Left renal pelvis (tissue), 4 donors: Measurements from ENCODE around the gene ACACA. TPM values are rescaled to one million over a fixed set of nuclear protein-coding genes. Genes with fewer than 3 reads are reported as not detected.

Experiments
- DNase-seq, 4 donors: peaks; one replicate each; pipeline ENCODE4 v3.0.0-alpha.2; 2013; ENCODE audit warnings: low read depth in 4 of 4, low spot score in 3 of 4
- polyA plus RNA-seq, 4 donors: library from polyadenylated mRNA; unstranded; fragments of 120-200 nt; gene quantifications; one replicate each; pipeline ENCODE4 v1.2.1, GENCODE V29; 2013; ENCODE audit not compliant: insufficient read length in 4 of 4

ACACA gene
- polyA plus RNA-seq, 4 donors, result 37.4 to 46.2 (median 42.6) TPM

GRCh38 chr17:37399265-37399803, 7.3 kb downstream of the ACACA start:
- DNase-seq, result no peak

- DNase-seq, result no peak
These were observed 13.3 kb downstream of the ACACA start for GRCh38 chr17:37393352-37393751.

GRCh38 chr17:37392024-37392590, 14.5 kb downstream of the ACACA start:
- no peak for DNase-seq

GRCh38 chr17:37391146-37391545, 15.5 kb downstream of the ACACA start:
- no peak for DNase-seq

- DNase-seq, result no peak
These were observed 17.5 kb downstream of the ACACA start for GRCh38 chr17:37389160-37389559.

- no peak for DNase-seq
These were observed 18.4 kb downstream of the ACACA start for GRCh38 chr17:37388266-37388665.

- no peak for DNase-seq
These were observed 20.2 kb downstream of the ACACA start for GRCh38 chr17:37386462-37386861.

- no peak for DNase-seq
These were observed 21.1 kb downstream of the ACACA start for GRCh38 chr17:37385474-37385990.

- no peak for DNase-seq
These were observed 22.0 kb downstream of the ACACA start for GRCh38 chr17:37384560-37385149.

- no peak for DNase-seq
These were observed 24.6 kb downstream of the ACACA start for GRCh38 chr17:37382056-37382455.

GRCh38 chr17:37375706-37376105, 30.9 kb downstream of the ACACA start, which contains the start of gene C17orf78:
C17orf78 (plus strand) TSS chr17:37375985; CDS start chr17:37376093, 108 bp downstream.
- no peak for DNase-seq

GRCh38 chr17:37373530-37374159, 33.0 kb downstream of the ACACA start:
- DNase-seq, result peak; percentile 46 to 77 (median 57)

- DNase-seq, result no peak
These were observed 38.1 kb downstream of the ACACA start for GRCh38 chr17:37368577-37368976.

- DNase-seq, result no peak
These were observed 41.0 kb downstream of the ACACA start for GRCh38 chr17:37365589-37365988.

- DNase-seq, result no peak
These were observed 45.1 kb downstream of the ACACA start for GRCh38 chr17:37361543-37361942.

- no peak for DNase-seq
These were observed 46.0 kb downstream of the ACACA start for GRCh38 chr17:37360632-37361031.

GRCh38 chr17:37359682-37360188, 46.9 kb downstream of the ACACA start:
- peak in 2 of 4 donors; percentile 2 to 51 for DNase-seq

- DNase-seq, result peak; percentile 80 to 85 (median 80)
These were observed 47.6 kb downstream of the ACACA start for GRCh38 chr17:37358830-37359681.

- DNase-seq, result peak; percentile 31 to 58 (median 47)
These were observed 48.4 kb downstream of the ACACA start for GRCh38 chr17:37358098-37358829.
